Embryonic facial prominence (tissue), 1 donor: ENCODE data around the gene SOD1.
"Not testable (repeated sequence)": the region's sequence is repeated elsewhere in the genome, so short reads cannot be mapped to it uniquely, and the experiment has no call there.

Source experiments
- DNase-seq: peaks from one replicate; pipeline ENCODE4 v3.0.0-alpha.2; 2016; ENCODE audit errors: extremely low spot score

The SOD1 gene

GRCh38 chr21:31654821-31655580, 4.5 kb upstream of the SOD1 start:
- not testable (repeated sequence) for DNase-seq

DNA sequence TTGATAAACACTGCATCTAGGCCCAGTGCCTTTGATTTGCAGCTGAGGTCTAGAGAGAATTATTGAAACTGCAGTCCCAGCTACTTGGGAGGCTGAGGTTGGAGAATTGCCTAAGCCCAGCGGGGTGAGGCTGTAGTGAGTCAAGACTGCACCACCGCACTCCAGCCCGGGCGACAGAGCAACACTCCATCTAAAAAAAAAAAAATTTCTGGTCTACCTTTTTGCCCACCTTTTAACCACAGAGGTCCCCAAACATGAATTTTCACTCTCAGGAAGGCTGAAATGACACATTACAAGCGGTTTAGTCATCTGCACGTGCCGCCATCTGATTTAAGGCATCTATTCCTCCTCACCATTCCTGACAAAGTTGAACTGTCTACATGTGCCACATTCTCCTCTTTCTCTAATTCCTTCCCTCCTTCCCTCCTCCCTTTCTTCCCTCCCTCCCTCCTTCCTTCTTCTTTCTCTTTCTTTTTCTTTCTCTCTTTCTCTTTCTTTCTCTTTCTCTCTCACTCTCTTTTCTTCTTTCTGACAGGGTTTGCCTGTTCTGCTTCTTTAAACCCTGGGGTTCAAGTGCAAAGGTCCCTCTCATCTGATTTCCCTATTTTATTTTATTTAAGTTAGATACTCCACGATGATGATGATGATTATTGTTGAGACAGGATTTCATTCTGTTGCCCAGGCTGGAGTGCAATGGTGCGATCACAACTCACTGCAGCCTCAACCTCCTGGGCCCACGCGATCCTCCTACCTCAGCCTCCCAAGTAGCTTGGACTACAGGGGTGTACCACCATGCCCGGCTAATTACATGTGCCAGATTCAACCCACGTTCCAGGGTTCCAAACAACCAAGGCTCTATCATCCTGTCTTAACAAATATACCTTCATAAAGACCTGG, 3.0 kb upstream of the SOD1 start:
- no peak for DNase-seq

- DNase-seq, result no peak
Measured at GRCh38 chr21:31658053-31658452, 1.4 kb upstream of the SOD1 start.

GRCh38 chr21:31659286-31659535, 282 bp upstream of the SOD1 start:
- no peak for DNase-seq

GRCh38 chr21:31660259-31660565, 719 bp downstream of the SOD1 start:
- no peak for DNase-seq

- no peak for DNase-seq
Measured at GRCh38 chr21:31660591-31660990, 1.1 kb downstream of the SOD1 start.

GRCh38 chr21:31663584-31664249, 4.2 kb downstream of the SOD1 start:
- no peak for DNase-seq

GRCh38 chr21:31665397-31665796, 5.9 kb downstream of the SOD1 start:
- DNase-seq, result no peak

DNA sequence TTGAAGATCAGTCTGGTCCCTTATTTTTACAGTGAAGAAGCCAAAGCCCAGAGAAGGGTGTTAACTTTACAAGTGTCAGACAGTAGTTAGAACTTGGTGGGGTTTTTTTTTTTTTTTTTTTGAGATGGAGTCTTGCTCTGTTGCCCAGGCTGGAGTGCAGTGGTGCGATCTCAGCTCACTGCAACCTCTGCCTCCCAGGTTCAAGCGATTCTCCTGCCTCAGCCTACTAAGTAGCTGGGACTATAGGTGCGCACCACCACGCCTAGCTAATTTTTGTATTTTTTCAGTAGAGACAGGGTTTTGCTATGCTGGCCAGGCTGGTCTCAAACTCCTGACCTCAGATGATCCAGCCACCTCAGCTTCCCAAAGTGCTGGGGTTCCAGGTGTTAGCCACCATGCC, 6.4 kb downstream of the SOD1 start:
- DNase-seq, result not testable (repeated sequence)

DNA sequence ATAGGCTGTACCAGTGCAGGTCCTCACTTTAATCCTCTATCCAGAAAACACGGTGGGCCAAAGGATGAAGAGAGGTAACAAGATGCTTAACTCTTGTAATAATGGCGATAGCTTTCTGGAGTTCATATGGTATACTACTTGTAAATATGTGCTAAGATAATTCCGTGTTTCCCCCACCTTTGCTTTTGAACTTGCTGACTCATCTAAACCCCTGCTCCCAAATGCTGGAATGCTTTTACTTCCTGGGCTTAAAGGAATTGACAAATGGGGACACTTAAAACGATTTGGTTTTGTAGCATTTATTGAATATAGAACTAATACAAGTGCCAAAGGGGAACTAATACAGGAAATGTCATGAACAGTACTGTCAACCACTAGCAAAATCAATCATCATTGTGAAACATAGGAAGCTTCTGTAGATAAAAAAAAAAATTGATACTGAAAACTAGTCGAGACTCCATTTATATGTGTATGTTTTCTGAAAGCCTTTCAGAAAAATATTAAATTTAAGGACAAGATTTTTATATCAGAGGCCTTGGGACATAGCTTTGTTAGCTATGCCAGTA, 7.0 kb downstream of the SOD1 start:
- DNase-seq, result no peak

DNA sequence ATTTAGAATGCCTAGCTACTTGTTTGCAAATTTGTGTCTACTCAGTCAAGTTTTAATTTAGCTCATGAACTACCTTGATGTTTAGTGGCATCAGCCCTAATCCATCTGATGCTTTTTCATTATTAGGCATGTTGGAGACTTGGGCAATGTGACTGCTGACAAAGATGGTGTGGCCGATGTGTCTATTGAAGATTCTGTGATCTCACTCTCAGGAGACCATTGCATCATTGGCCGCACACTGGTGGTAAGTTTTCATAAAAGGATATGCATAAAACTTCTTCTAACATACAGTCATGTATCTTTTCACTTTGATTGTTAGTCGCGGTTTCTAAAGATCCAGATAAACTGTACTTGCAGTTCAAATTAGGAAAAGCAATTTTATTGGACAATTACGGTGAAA, 7.6 kb downstream of the SOD1 start:
- DNase-seq, result no peak

DNA sequence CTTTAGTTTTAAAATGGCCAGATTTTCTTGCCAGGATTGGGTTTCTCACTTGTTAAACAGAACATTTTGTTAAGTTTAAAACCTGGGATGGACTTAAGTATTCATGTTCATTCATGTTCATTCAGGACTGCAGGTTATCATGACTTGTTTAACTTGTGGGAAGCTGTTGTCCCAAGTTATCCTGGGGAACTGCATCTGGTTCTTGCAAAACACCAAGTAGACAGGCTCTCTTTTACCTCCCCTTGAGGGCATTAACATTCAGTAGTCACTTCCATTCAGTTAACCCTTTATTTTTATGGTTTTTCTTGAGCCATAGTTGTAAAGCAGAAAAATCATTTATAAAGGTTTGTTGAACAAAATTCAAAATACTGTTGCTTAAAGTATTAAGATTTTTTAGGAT, 8.1 kb downstream of the SOD1 start:
- no peak for DNase-seq

DNA sequence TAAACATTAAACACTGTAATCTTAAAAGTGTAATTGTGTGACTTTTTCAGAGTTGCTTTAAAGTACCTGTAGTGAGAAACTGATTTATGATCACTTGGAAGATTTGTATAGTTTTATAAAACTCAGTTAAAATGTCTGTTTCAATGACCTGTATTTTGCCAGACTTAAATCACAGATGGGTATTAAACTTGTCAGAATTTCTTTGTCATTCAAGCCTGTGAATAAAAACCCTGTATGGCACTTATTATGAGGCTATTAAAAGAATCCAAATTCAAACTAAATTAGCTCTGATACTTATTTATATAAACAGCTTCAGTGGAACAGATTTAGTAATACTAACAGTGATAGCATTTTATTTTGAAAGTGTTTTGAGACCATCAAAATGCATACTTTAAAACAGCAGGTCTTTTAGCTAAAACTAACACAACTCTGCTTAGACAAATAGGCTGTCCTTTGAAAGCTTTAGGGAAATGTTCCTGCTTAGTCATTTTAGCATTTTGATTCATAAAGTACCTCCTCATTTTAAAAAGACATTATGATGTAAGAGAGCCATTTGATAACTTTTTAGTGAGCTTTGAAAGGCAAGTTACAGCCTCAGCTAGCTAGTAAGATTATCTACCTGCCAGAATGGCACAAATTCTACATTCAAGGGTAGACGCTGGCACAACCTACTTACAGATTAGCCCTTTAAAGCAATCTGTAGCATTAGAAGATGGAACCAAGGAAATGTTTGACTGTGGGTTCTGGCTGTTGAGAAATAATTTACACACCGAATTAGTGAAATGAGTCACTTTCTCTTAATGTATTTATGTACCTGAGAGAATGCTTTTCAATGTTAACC, 9.4 kb downstream of the SOD1 start:
- DNase-seq, result no peak

- DNase-seq, result no peak
Measured at GRCh38 chr21:31670070-31670469, 10.6 kb downstream of the SOD1 start.

- DNase-seq, result no peak
Measured at GRCh38 chr21:31671146-31671716, 11.7 kb downstream of the SOD1 start.

GRCh38 chr21:31671931-31672330, 12.4 kb downstream of the SOD1 start:
- DNase-seq, result no peak

- DNase-seq, result no peak
Measured at GRCh38 chr21:31673321-31673912, 13.9 kb downstream of the SOD1 start.

DNA sequence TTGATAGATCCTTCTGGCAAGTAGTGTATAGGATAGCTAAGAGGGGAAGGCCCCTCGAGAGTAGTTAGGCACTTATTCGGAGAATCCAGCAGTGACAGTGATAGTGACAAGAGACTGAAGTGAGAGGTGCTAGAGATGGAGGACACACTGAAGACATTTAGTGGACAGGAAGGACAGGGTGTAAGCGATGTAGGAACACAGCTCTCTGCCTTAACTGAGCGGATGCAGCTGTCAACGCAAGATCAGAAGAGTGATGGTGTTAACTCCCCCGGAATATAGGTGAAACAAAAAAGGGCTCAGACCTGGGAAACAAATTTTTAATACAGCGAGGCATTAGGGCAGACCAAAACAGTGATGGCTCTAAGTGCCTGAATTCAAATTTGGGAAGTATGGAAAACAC, 15.8 kb downstream of the SOD1 start:
- no peak for DNase-seq

GRCh38 chr21:31675960-31676359, 16.5 kb downstream of the SOD1 start:
- no peak for DNase-seq

- DNase-seq, result no peak
Measured at GRCh38 chr21:31677047-31677446, 17.6 kb downstream of the SOD1 start.

DNA sequence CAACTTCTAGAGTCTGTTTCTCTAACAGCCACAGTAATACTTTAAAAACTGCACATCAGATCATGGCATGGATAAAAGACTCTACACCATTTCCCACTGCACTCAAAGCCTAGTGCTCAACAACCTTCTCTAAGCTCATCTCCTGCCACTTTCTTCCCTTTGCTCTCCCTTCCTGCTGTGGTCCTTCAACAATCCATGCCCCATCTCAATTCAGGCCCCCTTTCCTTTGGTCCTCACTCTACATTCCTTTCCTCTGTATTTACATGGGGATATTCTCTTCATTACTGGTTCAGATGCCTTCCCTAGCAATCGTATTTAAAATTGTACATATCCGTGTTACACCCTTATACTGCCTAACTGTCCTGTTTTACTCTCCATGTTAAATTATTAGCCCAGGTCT, 19.0 kb downstream of the SOD1 start:
- no peak for DNase-seq
